Loucy (cell line): ENCODE measurements around the gene NOL12.

Source experiments
- H2AFZ ChIP-seq: fragments of 200-600 bp; sonication (generic); 2 replicates; pipeline ENCODE4 v1.6.0; 2016; ENCODE audit warnings: antibody characterized with exemption, mild to moderate bottlenecking, low read length, moderate library complexity
- H3F3A ChIP-seq: fragments of 200-600 bp; 2 replicates; pipeline ENCODE4 v1.6.0; 2016; ENCODE audit warnings: antibody characterized with exemption, low read depth, mild to moderate bottlenecking
- H3K27me3 ChIP-seq: fragments of 200-600 bp; sonication (generic); 2 replicates; pipeline ENCODE4 v1.6.1; 2014; ENCODE audit warnings: low read length, mild to moderate bottlenecking; ENCODE audit not compliant: insufficient read depth, poor library complexity, severe bottlenecking
- H3K36me3 ChIP-seq: fragments of 200-600 bp; sonication (generic); 2 replicates; pipeline ENCODE4 v1.6.1; 2016; ENCODE audit warnings: low read length; ENCODE audit not compliant: insufficient read depth
- H3K4me1 ChIP-seq: fragments of 200-600 bp; sonication (generic); 2 replicates; pipeline ENCODE4 v1.5.1; 2014; ENCODE audit warnings: low read length, mild to moderate bottlenecking; ENCODE audit not compliant: insufficient read depth, poor library complexity, severe bottlenecking
- H3K4me2 ChIP-seq: fragments of 200-600 bp; sonication (generic); 2 replicates; pipeline ENCODE4 v1.6.0; 2014; ENCODE audit warnings: antibody characterized with exemption, low read length, low read depth, mild to moderate bottlenecking; ENCODE audit not compliant: poor library complexity, severe bottlenecking
- H3K4me3 ChIP-seq: fragments of 200-600 bp; sonication (generic); 2 replicates; pipeline ENCODE4 v1.5.1; 2014; ENCODE audit warnings: low read length, mild to moderate bottlenecking, mixed read lengths; ENCODE audit not compliant: poor library complexity, severe bottlenecking
- H3K79me2 ChIP-seq: fragments of 200-600 bp; sonication (generic); 2 replicates; pipeline ENCODE4 v1.6.1; 2014; ENCODE audit warnings: low read length; ENCODE audit not compliant: insufficient read depth
- H3K9ac ChIP-seq: fragments of 200-600 bp; sonication (generic); 2 replicates; pipeline ENCODE4 v1.6.0; 2014; ENCODE audit warnings: mild to moderate bottlenecking, low read depth, low read length, moderate library complexity; ENCODE audit not compliant: poor library complexity, severe bottlenecking
- H3K9me2 ChIP-seq: fragments of 200-600 bp; sonication (generic); replicated peaks from 2 replicates; pipeline ENCODE4 v1.6.1; 2016; ENCODE audit warnings: low read depth, low read length, mixed read lengths
- H3K9me3 ChIP-seq: fragments of 200-600 bp; sonication (generic); 2 replicates; pipeline ENCODE4 v1.6.1; 2014; ENCODE audit warnings: mild to moderate bottlenecking, antibody characterized with exemption, low read length, low read depth; ENCODE audit not compliant: insufficient read depth
- H4K20me1 ChIP-seq: fragments of 200-600 bp; sonication (generic); 2 replicates; pipeline ENCODE4 v1.6.0; 2014; ENCODE audit warnings: antibody characterized with exemption, low read length, mild to moderate bottlenecking; ENCODE audit not compliant: insufficient read depth, poor library complexity, severe bottlenecking
- CTCF ChIP-seq: fragments of 200-600 bp; sonication (generic); conservative IDR thresholded peaks from 2 replicates; pipeline ENCODE4 v1.5.1; 2014; ENCODE audit warnings: mild to moderate bottlenecking, antibody characterized with exemption, low read length
- EZH2phosphoT487 ChIP-seq: fragments of 200-600 bp; IDR thresholded peaks from 2 replicates; pipeline ENCODE4 v1.6.1; 2018; ENCODE audit warnings: antibody characterized with exemption, mild to moderate bottlenecking, moderate library complexity, borderline replicate concordance

The NOL12 gene

DNA sequence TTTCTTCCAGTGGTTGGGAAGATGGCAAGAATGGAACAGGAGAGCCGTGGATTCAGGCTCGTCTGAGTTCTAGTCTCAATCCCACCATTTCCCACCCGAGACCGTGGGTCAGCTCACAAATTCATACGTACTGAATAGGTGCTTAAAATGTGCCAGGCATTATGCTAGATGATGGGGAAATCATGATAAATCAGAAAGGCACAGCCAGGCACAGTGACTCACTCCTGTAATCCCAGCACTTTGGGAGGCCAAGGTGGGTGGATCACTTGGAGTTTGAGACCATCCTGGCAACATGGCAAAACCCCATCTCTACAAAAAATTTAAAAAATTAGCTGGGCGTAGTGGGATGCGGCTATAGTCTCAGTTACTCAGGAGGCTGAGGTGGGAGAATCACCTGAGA is 17.8 kb downstream of the NOL12 start:
- no peaks in the 10 kb centered on the region for H3K9me3 ChIP-seq

GRCh38 chr22:37704645-37705044 is 18.5 kb downstream of the NOL12 start:
- no peaks in the 10 kb centered on the region for H3K36me3 ChIP-seq
- no peak overlapping the region for H3K9ac ChIP-seq
- no peak overlapping the region for H3K4me3 ChIP-seq
- H3F3A ChIP-seq, result no peaks in the 10 kb centered on the region
- no peaks in the 10 kb centered on the region for H3K79me2 ChIP-seq
- no peaks in the 10 kb centered on the region for H3K4me1 ChIP-seq
- H4K20me1 ChIP-seq, result no peaks in the 10 kb centered on the region
- no peaks in the 10 kb centered on the region for H3K9me2 ChIP-seq
- H3K27me3 ChIP-seq, result no peaks in the 10 kb centered on the region
- TF ChIP-seq EZH2phosphoT487 (no peak), CTCF (no peak)
- H3K9me3 ChIP-seq, result no peaks in the 10 kb centered on the region
- no peak overlapping the region for H2AFZ ChIP-seq
- no peak overlapping the region for H3K4me2 ChIP-seq

More for the DNA sequence above, 17.8 kb downstream of the NOL12 start:
- TF ChIP-seq EZH2phosphoT487 (no peak), CTCF (no peak)
- H4K20me1 ChIP-seq, result no peaks in the 10 kb centered on the region
- no peaks in the 10 kb centered on the region for H3F3A ChIP-seq
- H3K36me3 ChIP-seq, result no peaks in the 10 kb centered on the region
- no peak overlapping the region for H2AFZ ChIP-seq
- H3K4me3 ChIP-seq, result no peak overlapping the region
- no peaks in the 10 kb centered on the region for H3K79me2 ChIP-seq
- no peaks in the 10 kb centered on the region for H3K27me3 ChIP-seq
- no peaks in the 10 kb centered on the region for H3K9me2 ChIP-seq
- H3K9ac ChIP-seq, result no peak overlapping the region
- H3K4me2 ChIP-seq, result no peak overlapping the region
- no peaks in the 10 kb centered on the region for H3K4me1 ChIP-seq

GRCh38 chr22:37705205-37705604 is 19.1 kb downstream of the NOL12 start:
- Histone ChIP-seq H3K4me1 (no peaks in the 10 kb centered on the region), H2AFZ (no peak overlapping the region), H3K79me2 (no peaks in the 10 kb centered on the region), H4K20me1 (no peaks in the 10 kb centered on the region), H3K36me3 (no peaks in the 10 kb centered on the region), H3K4me3 (no peak overlapping the region), H3K27me3 (no peaks in the 10 kb centered on the region), H3F3A (no peaks in the 10 kb centered on the region), H3K9me3 (no peaks in the 10 kb centered on the region), H3K9me2 (no peaks in the 10 kb centered on the region), H3K9ac (no peak overlapping the region), H3K4me2 (no peak overlapping the region)
- TF ChIP-seq EZH2phosphoT487, result no peak
- TF ChIP-seq CTCF, result no peak
